Measurements from ENCODE around the gene TOMM22.

The TOMM22 gene

DNA sequence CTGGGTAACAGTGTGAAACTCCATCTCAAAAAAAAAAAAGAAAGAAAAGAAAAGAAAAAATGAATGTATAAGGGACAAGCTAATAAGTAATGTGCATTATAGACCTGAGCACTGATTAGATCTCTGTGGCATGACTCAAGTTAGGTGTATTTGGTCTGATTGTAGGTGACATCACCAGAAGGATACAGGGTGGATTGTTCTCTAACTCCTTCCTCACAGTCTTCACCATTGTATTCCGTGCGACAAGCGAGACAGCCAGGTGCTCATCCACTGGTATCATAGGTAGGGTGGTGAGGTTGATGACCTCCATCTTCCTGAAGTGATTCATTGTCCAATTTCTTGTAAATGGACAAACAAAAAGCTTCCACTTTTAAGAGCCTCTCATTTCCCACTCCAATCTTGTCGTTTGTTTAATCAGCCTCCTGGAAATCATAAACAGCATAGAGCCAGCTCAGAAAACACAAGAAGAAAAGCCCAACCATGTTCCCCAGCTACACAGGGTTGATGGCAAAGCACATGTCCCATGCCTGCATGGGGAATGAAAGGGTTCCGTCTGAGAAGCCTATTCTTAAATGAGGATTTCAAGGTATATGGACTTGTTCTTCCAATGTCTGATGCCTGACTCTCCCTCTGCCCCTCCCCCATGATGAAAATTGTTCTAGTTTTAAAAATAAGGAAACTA, 31.8 kb upstream of the TOMM22 start:
- no peak overlapping the region for H3K4me3 ChIP-seq (ENCODE audit: low read length)
- peak; percentile 29 for DNase-seq (ENCODE audit: low read depth)
- TF ChIP-seq CTCF (IDR thresholded peaks at IDR 0.05; ENCODE audit: insufficient read depth, low read depth, low read length, missing control alignments), result no peak

GRCh38 chr22:38652859-38653258, 28.9 kb upstream of the TOMM22 start:
- no peak overlapping the region for H3K4me3 ChIP-seq (ENCODE audit: low read length)
- DNase-seq (ENCODE audit: low read depth), result peak; percentile 56
- no peak for TF ChIP-seq CTCF (IDR thresholded peaks at IDR 0.05; ENCODE audit: insufficient read depth, low read depth, low read length, missing control alignments)

DNA sequence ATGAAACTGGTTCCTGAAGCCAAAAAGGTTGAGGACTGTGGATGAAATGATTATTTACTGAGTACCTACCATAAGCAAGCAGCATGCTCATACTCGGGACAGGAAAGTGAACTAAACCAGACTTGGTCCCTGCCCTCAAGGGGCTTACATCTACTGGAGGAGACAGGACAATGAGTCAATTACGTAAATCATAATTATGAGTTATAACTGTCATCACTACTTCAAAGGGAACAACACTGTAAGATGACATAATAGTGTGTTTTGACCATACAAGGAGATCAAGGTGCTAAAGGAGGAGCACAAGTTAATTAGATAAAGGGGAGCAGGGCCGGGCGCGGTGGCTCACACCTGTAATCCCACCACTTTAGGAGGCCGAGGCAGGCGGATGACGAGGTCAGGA, 28.0 kb upstream of the TOMM22 start:
- no peak overlapping the region for H3K4me3 ChIP-seq (ENCODE audit: low read length)
- no peak for TF ChIP-seq CTCF (IDR thresholded peaks at IDR 0.05; ENCODE audit: insufficient read depth, low read depth, low read length, missing control alignments)
- no peak for DNase-seq (ENCODE audit: low read depth)

- TF ChIP-seq CTCF (IDR thresholded peaks at IDR 0.05; ENCODE audit: insufficient read depth, low read depth, low read length, missing control alignments), result no peak
- peak overlapping the region; percentile 90 for H3K4me3 ChIP-seq (ENCODE audit: low read length)
- DNase-seq (ENCODE audit: low read depth), result no peak
Measured at GRCh38 chr22:38655519-38656255, 26.1 kb upstream of the TOMM22 start.

DNA sequence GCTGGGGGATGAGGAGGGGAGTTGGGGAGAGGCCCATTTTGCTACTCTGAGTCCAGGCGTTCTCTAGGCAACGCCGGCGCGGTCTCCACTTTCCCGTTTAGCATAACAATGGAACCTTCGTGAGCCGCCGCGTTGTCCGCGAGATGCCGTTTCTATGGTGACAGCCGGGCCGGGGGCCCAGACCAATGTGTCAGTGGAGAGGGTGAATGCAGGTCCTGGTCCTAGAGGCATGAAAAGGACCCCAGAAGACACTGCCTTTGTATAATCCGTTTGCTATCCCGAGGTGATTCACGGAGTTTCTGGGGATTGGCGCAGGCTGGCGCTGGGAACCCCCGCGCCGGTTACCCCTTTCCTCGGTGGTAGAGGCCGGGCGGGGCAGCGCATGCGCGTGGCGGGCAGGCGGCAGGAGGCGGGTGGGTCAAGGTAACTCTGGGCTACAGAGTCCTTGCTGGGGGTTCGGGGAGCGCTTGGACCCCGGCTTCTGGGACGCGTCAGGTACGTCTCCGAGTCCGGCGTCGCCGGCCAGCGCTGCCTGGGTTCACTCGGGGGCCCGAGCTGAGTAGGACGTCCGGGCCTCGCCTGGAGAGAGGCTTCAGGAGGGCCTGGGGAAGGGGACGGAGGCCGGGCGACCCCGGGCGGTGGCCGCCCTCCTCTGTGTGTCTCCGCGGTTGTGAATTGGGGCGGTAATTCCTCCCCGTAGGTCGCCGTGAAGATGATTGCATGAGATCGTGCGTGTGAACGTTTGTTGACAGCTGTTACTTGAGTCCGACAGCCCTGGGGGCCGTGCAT, 25.3 kb upstream of the TOMM22 start, which contains the start of the genes CBY1 and FAM227A:
CBY1 (plus strand) TSS at position 383 of the 789 bp plus-strand sequence. CDS start 11,417 bp downstream, outside the sequence.
FAM227A (minus strand) TSS at position 137 of the 789 bp plus-strand sequence. CDS start 6,224 bp downstream, outside the sequence.
- peak; percentile 90 for DNase-seq (ENCODE audit: low read depth)
- TF ChIP-seq CTCF (IDR thresholded peaks at IDR 0.05; ENCODE audit: insufficient read depth, low read depth, low read length, missing control alignments), result no peak
- peak within 1 kb of the TSS; percentile 90 for H3K4me3 ChIP-seq (ENCODE audit: low read length)

DNA sequence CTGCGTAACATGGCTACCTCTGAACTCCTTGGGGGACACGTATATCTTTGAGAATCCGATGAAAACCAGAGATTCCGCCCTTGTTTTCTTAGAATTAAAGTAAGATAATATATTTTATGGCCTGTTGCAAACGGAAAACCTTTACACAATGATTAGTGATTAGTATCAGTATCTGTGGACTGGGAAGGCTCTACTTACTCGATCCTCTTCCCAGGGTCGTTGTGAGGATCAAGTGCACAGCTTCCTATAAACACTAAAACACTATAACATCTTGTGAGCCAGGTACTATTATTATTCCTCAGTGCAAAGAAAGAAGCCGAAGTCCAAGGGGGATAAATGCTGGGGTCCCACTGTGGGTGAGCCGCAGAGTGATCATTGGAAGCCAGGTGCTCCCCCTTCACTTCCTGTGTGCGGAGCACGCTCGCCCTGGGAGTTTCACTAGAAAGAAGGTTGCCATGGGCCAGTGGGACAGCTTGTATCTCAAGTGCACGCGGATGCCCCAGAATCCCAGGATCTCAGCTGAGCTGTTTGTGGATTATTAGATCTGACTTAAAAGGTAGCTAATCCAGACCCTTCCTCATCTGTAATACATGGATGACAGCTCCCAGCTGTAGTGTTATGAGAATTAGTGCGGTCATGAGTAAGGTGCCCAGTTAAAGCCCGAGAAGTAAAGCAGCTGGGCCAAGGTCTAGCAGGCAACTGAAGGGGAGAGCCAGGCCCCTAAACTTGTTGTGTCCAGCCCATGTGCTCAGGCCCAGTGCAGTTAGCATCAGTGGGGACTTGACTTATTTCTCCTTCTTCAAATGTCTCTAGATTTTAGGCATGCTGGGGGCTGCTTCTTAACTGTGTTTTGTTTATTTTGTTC, 24.5 kb upstream of the TOMM22 start:
- TF ChIP-seq CTCF (IDR thresholded peaks at IDR 0.05; ENCODE audit: insufficient read depth, low read depth, low read length, missing control alignments), result no peak
- peak; percentile 44 for DNase-seq (ENCODE audit: low read depth)
- H3K4me3 ChIP-seq (ENCODE audit: low read length), result peak overlapping the region; percentile 90
